PFSK-1 (cell line): ENCODE measurements around the gene GMPPB.

Experiments used
- FOXP2 ChIP-seq: optimal IDR thresholded peaks from 2 replicates; pipeline ENCODE3; 2011; ENCODE audit warnings: borderline replicate concordance, control low read depth, inconsistent platforms; ENCODE audit not compliant: insufficient read depth; ENCODE audit errors: extremely low read length, extremely low read depth
- POLR2AphosphoS5 ChIP-seq: IDR thresholded peaks from 2 replicates; pipeline ENCODE4 v1.6.1; 2012; ENCODE audit warnings: low read depth, mild to moderate bottlenecking, control low read depth, low read length, moderate library complexity
- REST ChIP-seq, 2 experiments: IDR thresholded peaks; 2 replicates each; pipeline versions ENCODE4 v1.6.1 to v1.8.0; 2011 to 2012; ENCODE audit warnings: low read depth in 2 of 2, low read length in 2 of 2, control low read depth in 1 of 2, inconsistent platforms in 1 of 2, mild to moderate bottlenecking in 1 of 2, moderate library complexity in 1 of 2; ENCODE audit not compliant: insufficient read depth in 1 of 2
- SIN3A ChIP-seq: IDR thresholded peaks from 2 replicates; pipeline ENCODE4 v1.6.1; 2012; ENCODE audit warnings: mild to moderate bottlenecking, low read length, moderate library complexity, borderline replicate concordance; ENCODE audit not compliant: insufficient read depth
- TAF1 ChIP-seq: IDR thresholded peaks from 2 replicates; pipeline ENCODE4 v1.6.1; 2012; ENCODE audit warnings: low read length, control low read depth, borderline replicate concordance; ENCODE audit not compliant: insufficient read depth

Gene GMPPB

GRCh38 chr3:49671291-49672288, 52.2 kb downstream of the GMPPB start:
- TF ChIP-seq REST (IDR thresholded peaks at IDR 0.05; ENCODE audit: insufficient read depth in 1 of 2, low read depth in 2 of 2, low read length in 2 of 2): no peak
- TF ChIP-seq POLR2AphosphoS5: no peak
- no peak for TF ChIP-seq TAF1
- TF ChIP-seq SIN3A: no peak
- no peak for TF ChIP-seq FOXP2

- TF ChIP-seq FOXP2: no peak
- no peak for TF ChIP-seq TAF1
- no peak for TF ChIP-seq POLR2AphosphoS5
- no peak for TF ChIP-seq SIN3A
- no peak for TF ChIP-seq REST (IDR thresholded peaks at IDR 0.05; ENCODE audit: insufficient read depth in 1 of 2, low read depth in 2 of 2, low read length in 2 of 2)
Measured at GRCh38 chr3:49670940-49671290, 52.8 kb downstream of the GMPPB start.
